ENCODE measurements around the gene PTH2.
"Not testable (repeated sequence)": the region's sequence is repeated elsewhere in the genome, so short reads cannot be mapped to it uniquely, and the experiment has no call there.

The PTH2 gene

GRCh38 chr19:49447485-49448431 lies 24.5 kb upstream of the PTH2 start:
- no peak for DNase-seq

- DNase-seq: no peak
Measured at GRCh38 chr19:49445997-49446396, 22.8 kb upstream of the PTH2 start.

GRCh38 chr19:49444100-49444700 lies 21.0 kb upstream of the PTH2 start:
- not testable (repeated sequence) for DNase-seq

- peak; percentile 95 for DNase-seq
Measured at GRCh38 chr19:49443366-49444099, 20.3 kb upstream of the PTH2 start.

GRCh38 chr19:49442771-49443365 lies 19.6 kb upstream of the PTH2 start:
- DNase-seq: peak; percentile 70

GRCh38 chr19:49442354-49442753 lies 19.1 kb upstream of the PTH2 start:
- peak; percentile 25 for DNase-seq

GRCh38 chr19:49441960-49442350 lies 18.7 kb upstream of the PTH2 start:
- no peak for DNase-seq

GRCh38 chr19:49441210-49441959 lies 18.1 kb upstream of the PTH2 start, which contains the start of gene SLC17A7:
Gene SLC17A7 (minus strand): TSS chr19:49441527. CDS start chr19:49441379, 148 bp downstream.
- peak; percentile 44 for DNase-seq

- no peak for DNase-seq
Measured at GRCh38 chr19:49440439-49441209, 17.4 kb upstream of the PTH2 start.

GRCh38 chr19:49439836-49440235 lies 16.6 kb upstream of the PTH2 start:
- no peak for DNase-seq

- no peak for DNase-seq
Measured at GRCh38 chr19:49438261-49438660, 15.0 kb upstream of the PTH2 start.

- DNase-seq: no peak
Measured at GRCh38 chr19:49437231-49437630, 14.0 kb upstream of the PTH2 start.

GRCh38 chr19:49436381-49437017 lies 13.3 kb upstream of the PTH2 start:
- DNase-seq: peak; percentile 53

- no peak for DNase-seq
Measured at GRCh38 chr19:49435670-49436069, 12.4 kb upstream of the PTH2 start.

GRCh38 chr19:49434907-49435583 lies 11.8 kb upstream of the PTH2 start:
- no peak for DNase-seq

GRCh38 chr19:49433240-49433901 lies 10.1 kb upstream of the PTH2 start:
- DNase-seq: no peak

GRCh38 chr19:49432141-49433073 lies 9.2 kb upstream of the PTH2 start:
- DNase-seq: peak; percentile 45

- DNase-seq: peak; percentile 29
Measured at GRCh38 chr19:49431330-49431749, 8.1 kb upstream of the PTH2 start.

All from CD4-positive, alpha-beta T cell treated with Interleukin-6 for 4 hours (primary cell).